Activated naive CD8-positive, alpha-beta T cell treated with anti-CD3 and anti-CD28 coated beads, Interleukin-2, amount 50 U/mL, for 24 hours (primary cell): Measurements from ENCODE around the gene LRRC10B.

Experiments
- ATAC-seq: fragments of 150-1000 bp; cut with Tn5 transposase; one replicate; pipeline ENCODE4 v1.10.0; 2021
- DNase-seq: peaks from one replicate; pipeline ENCODE4 v3.0.0; 2021
- H3K27ac Mint-ChIP-seq: one replicate; pipeline ENCODE4 v1.8.0; 2021; ENCODE audit warnings: mild to moderate bottlenecking, mixed read lengths
- H3K27me3 Mint-ChIP-seq: one replicate; pipeline ENCODE4 v1.8.0; 2021; ENCODE audit warnings: mixed read lengths
- H3K36me3 Mint-ChIP-seq: one replicate; pipeline ENCODE4 v1.8.0; 2021; ENCODE audit warnings: low read depth, mixed read lengths
- H3K4me1 Mint-ChIP-seq: one replicate; pipeline ENCODE4 v1.8.0; 2021; ENCODE audit warnings: mixed read lengths
- H3K4me3 Mint-ChIP-seq: one replicate; pipeline ENCODE4 v1.8.0; 2021; ENCODE audit warnings: mild to moderate bottlenecking, moderate library complexity, mixed read lengths
- H3K9me3 Mint-ChIP-seq: one replicate; pipeline ENCODE4 v1.8.0; 2021; ENCODE audit warnings: mixed read lengths

LRRC10B gene

GRCh38 chr11:61549662-61550568, 41.4 kb downstream of the LRRC10B start:
- DNase-seq, result no peak
- H3K27ac Mint-ChIP-seq, result no peak overlapping the region
- no peaks in the 10 kb centered on the region for H3K9me3 Mint-ChIP-seq
- H3K27me3 Mint-ChIP-seq, result peaks cover 36% of the 10 kb centered on the region
- no peaks in the 10 kb centered on the region for H3K36me3 Mint-ChIP-seq
- no peak overlapping the region for H3K4me3 Mint-ChIP-seq
- ATAC-seq, result no peak
- peaks cover 10% of the 10 kb centered on the region for H3K4me1 Mint-ChIP-seq

GRCh38 chr11:61550665-61551227, 42.2 kb downstream of the LRRC10B start:
- DNase-seq, result no peak
- Mint-ChIP-seq H3K4me3 (no peak overlapping the region), H3K27me3 (peaks cover 36% of the 10 kb centered on the region), H3K4me1 (peaks cover 10% of the 10 kb centered on the region), H3K9me3 (no peaks in the 10 kb centered on the region), H3K36me3 (no peaks in the 10 kb centered on the region), H3K27ac (no peak overlapping the region)
- ATAC-seq, result no peak

DNA sequence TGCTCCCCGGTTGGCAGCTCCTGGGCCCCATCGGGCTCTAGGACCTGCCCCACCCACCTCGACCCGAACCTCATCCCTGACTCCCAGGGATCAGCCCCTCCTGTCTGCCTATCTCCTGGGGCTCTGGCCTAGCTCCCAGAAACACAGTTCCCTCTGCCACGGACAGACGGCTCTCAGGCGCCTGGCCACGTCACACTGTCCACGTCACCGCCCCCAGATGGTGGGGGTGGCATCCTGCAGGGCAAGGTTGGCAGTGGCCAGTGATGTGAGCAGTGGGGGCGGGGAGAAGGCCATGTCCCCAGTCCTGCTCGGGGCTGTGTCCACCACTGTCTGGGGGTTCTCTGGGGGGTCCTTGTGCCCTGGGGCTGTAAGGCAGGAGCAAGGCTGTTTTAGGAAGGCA, 43.1 kb downstream of the LRRC10B start:
- no peaks in the 10 kb centered on the region for H3K9me3 Mint-ChIP-seq
- no peak for DNase-seq
- peaks cover 10% of the 10 kb centered on the region for H3K4me1 Mint-ChIP-seq
- H3K27me3 Mint-ChIP-seq, result peaks cover 43% of the 10 kb centered on the region
- no peak overlapping the region for H3K27ac Mint-ChIP-seq
- H3K4me3 Mint-ChIP-seq, result no peak overlapping the region
- ATAC-seq, result no peak
- H3K36me3 Mint-ChIP-seq, result no peaks in the 10 kb centered on the region

- Mint-ChIP-seq H3K27ac (no peak overlapping the region), H3K27me3 (peaks cover 45% of the 10 kb centered on the region), H3K4me3 (no peak overlapping the region), H3K9me3 (no peaks in the 10 kb centered on the region), H3K4me1 (peaks cover 10% of the 10 kb centered on the region), H3K36me3 (no peaks in the 10 kb centered on the region)
- no peak for DNase-seq
- ATAC-seq, result no peak
Measured at GRCh38 chr11:61552108-61552635, 43.6 kb downstream of the LRRC10B start.

DNA sequence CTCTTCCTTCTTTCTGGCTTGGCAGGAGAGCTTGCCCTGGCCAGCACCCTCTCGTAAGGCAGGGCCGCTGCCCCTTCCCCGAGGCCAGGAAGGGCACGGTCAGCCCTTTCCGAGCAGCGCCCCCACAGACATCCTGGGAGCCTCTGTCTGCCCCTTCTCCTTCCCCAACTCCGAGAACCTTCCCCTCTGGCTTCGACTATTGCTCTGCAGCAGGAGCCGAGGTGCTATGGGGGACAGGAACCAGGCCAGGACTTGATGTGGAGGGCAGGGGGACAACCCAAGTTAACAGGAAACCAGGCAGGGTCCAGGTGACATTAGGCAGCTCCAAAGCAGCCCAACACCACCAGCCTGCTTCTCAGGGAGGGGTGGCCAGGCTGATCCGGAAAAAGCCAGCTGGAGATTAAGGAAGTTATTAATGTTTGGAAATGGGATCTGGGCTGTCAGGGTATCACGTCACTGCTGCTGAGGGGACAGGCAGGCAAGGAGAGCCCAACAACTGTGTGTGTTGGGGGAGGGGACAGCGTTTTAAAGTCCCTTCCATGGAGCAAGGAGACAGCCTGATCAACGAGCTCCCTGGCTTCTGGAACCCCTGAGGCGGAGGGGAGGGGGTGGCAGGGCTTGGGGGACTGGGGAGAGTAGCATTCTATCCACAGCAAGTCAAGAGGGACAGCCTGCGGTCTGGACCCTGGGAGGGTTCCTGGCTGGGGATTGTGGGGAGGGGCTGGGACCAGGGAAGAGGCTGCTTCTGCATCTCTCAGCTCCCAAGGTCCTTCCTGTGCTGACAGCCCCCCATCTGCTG, 45.0 kb downstream of the LRRC10B start:
- no peak for DNase-seq
- Mint-ChIP-seq H3K9me3 (no peaks in the 10 kb centered on the region), H3K27me3 (peaks cover 47% of the 10 kb centered on the region), H3K27ac (no peak overlapping the region), H3K36me3 (no peaks in the 10 kb centered on the region), H3K4me3 (no peak overlapping the region), H3K4me1 (peaks cover 10% of the 10 kb centered on the region)
- ATAC-seq, result no peak

DNA sequence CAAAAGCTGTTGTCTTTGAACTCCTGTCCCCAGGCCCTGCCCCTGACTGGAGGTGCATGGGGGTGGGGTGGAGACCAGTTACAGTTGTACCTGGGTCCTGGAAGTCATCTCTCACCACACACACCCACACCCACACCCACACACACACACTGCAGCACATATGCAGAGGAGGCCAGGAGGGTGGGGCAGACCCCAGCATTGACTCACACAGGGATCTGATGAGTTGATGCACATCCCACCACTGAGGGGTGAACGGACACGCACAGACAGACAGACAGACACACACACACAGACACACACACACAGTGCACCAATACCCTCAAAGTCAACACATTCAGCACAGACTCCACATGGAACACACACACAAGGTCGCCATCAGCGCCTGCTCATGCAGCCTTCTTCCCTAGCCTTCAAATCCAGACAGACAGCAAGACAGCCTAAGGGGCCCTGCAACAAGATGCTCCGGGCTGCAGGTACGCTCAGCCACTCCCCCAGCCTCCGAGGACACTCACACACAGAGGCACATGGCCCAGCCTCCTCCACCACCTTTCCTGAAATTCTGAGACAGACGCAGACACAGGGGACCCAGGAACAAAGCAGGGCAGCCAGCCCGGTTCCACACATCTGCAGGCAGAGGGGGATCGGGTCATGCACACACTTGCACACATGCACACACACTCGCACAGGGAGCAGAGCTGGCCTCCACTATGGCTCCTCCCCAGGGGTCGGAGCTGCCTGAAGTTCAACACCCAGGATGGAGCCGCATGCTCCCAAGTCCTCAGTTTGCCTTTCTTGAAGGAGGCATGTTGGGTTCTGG, 45.8 kb downstream of the LRRC10B start:
- no peak overlapping the region for H3K4me3 Mint-ChIP-seq
- no peak overlapping the region for H3K27ac Mint-ChIP-seq
- ATAC-seq, result no peak
- H3K36me3 Mint-ChIP-seq, result no peaks in the 10 kb centered on the region
- DNase-seq, result no peak
- H3K9me3 Mint-ChIP-seq, result no peaks in the 10 kb centered on the region
- peaks cover 10% of the 10 kb centered on the region for H3K4me1 Mint-ChIP-seq
- H3K27me3 Mint-ChIP-seq, result peaks cover 52% of the 10 kb centered on the region

- ATAC-seq, result no peak
- H3K4me3 Mint-ChIP-seq, result no peak overlapping the region
- peaks cover 52% of the 10 kb centered on the region for H3K27me3 Mint-ChIP-seq
Measured at GRCh38 chr11:61555051-61555969, 46.8 kb downstream of the LRRC10B start.

GRCh38 chr11:61555978-61556377, 47.4 kb downstream of the LRRC10B start:
- H3K27ac Mint-ChIP-seq, result no peak overlapping the region
- H3K4me3 Mint-ChIP-seq, result no peak overlapping the region
- DNase-seq (no peak), ATAC-seq (no peak)
- H3K9me3 Mint-ChIP-seq, result no peaks in the 10 kb centered on the region
- H3K36me3 Mint-ChIP-seq, result no peaks in the 10 kb centered on the region
- H3K27me3 Mint-ChIP-seq, result peaks cover 52% of the 10 kb centered on the region
- H3K4me1 Mint-ChIP-seq, result peaks cover 10% of the 10 kb centered on the region

More at GRCh38 chr11:61555051-61555969, 46.8 kb downstream of the LRRC10B start:
- Mint-ChIP-seq H3K9me3 (no peaks in the 10 kb centered on the region), H3K36me3 (no peaks in the 10 kb centered on the region), H3K27ac (no peak overlapping the region), H3K4me1 (peaks cover 10% of the 10 kb centered on the region)
- DNase-seq, result no peak

DNA sequence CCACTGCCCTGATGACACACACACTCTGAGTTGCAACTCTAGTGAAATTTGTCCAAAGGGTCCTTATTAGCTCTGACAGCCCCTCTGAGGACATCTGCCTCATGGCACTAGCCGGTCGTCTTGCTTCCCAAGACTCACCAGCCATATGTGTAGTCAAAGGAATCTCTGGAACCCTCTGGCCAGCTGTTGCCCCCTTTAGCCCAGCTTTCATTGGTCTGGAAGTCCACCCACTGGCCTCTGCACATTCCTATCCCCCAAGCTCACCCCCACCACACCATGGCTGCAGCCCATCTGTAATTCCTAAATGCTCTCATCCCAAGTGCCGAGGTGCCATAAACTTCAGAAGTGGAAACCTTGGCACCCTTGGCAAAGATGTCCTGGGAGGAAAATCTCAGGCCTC, 48.1 kb downstream of the LRRC10B start:
- no peaks in the 10 kb centered on the region for H3K36me3 Mint-ChIP-seq
- H3K27ac Mint-ChIP-seq, result no peak overlapping the region
- DNase-seq (no peak), ATAC-seq (no peak)
- peaks cover 52% of the 10 kb centered on the region for H3K27me3 Mint-ChIP-seq
- no peak overlapping the region for H3K4me3 Mint-ChIP-seq
- peaks cover 10% of the 10 kb centered on the region for H3K4me1 Mint-ChIP-seq
- no peaks in the 10 kb centered on the region for H3K9me3 Mint-ChIP-seq
